ENCODE data around the gene B4GALT6.

Gene B4GALT6

GRCh38 chr18:31658670-31659575, 25.5 kb downstream of the B4GALT6 start:
- no peak for DNase-seq

GRCh38 chr18:31657823-31658669, 26.3 kb downstream of the B4GALT6 start:
- no peak for DNase-seq

GRCh38 chr18:31656754-31657153, 27.6 kb downstream of the B4GALT6 start:
- DNase-seq: no peak

- no peak for DNase-seq
Measured at GRCh38 chr18:31655354-31655753, 29.0 kb downstream of the B4GALT6 start.

GRCh38 chr18:31652877-31653276, 31.5 kb downstream of the B4GALT6 start:
- no peak for DNase-seq

GRCh38 chr18:31652357-31652756, 32.0 kb downstream of the B4GALT6 start:
- no peak for DNase-seq

- no peak for DNase-seq
Measured at GRCh38 chr18:31651369-31651768, 33.0 kb downstream of the B4GALT6 start.

- DNase-seq: no peak
Measured at GRCh38 chr18:31649978-31650719, 34.2 kb downstream of the B4GALT6 start.

- no peak for DNase-seq
Measured at GRCh38 chr18:31649449-31649848, 34.9 kb downstream of the B4GALT6 start.

GRCh38 chr18:31648966-31649429, 35.4 kb downstream of the B4GALT6 start:
- no peak for DNase-seq

GRCh38 chr18:31648458-31648857, 35.9 kb downstream of the B4GALT6 start:
- no peak for DNase-seq

- DNase-seq: no peak
Measured at GRCh38 chr18:31647127-31647753, 37.1 kb downstream of the B4GALT6 start.

GRCh38 chr18:31646332-31647126, 37.9 kb downstream of the B4GALT6 start:
- DNase-seq: no peak

- DNase-seq: no peak
Measured at GRCh38 chr18:31645411-31645810, 39.0 kb downstream of the B4GALT6 start.

- no peak for DNase-seq
Measured at GRCh38 chr18:31643003-31643402, 41.4 kb downstream of the B4GALT6 start.

- DNase-seq: no peak
Measured at GRCh38 chr18:31637445-31637844, 46.9 kb downstream of the B4GALT6 start.

- no peak for DNase-seq
Measured at GRCh38 chr18:31636387-31636786, 48.0 kb downstream of the B4GALT6 start.

- no peak for DNase-seq
Measured at GRCh38 chr18:31634331-31634713, 50.1 kb downstream of the B4GALT6 start.

- DNase-seq: no peak
Measured at GRCh38 chr18:31633392-31634330, 50.7 kb downstream of the B4GALT6 start.

- DNase-seq: no peak
Measured at GRCh38 chr18:31632356-31632755, 52.0 kb downstream of the B4GALT6 start.
